ENCODE data around the gene PLOD2. TPM values are rescaled to one million over a fixed set of nuclear protein-coding genes. Genes with fewer than 3 reads are reported as not detected.

PLOD2 gene
- total and polyA plus RNA-seq, 2 experiments from 2014 or later, result 300 to 306 TPM

DNA sequence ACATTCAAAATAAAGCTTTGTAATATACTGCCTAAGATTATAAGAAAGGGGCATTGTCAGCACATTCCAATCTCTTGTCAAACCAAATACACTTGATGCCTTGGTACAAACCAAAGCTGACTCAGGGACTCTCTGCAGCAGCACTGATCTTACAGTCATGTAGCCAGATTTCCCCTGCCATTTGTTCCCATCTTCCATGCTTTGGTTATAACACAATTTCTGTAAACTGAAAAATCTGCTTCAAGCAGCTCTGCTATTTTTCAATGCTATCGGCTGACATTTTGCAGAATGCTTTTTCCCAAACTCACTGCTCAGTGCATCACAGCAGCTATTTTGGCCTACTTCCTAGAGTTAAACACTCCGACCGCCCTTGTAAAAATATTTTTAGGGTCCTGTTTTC lies 18.2 kb downstream of the PLOD2 start:
- peaks cover 55% of the 10 kb centered on the region for H3F3A ChIP-seq (ENCODE audit: insufficient read depth)
- H3K9me2 ChIP-seq (ENCODE audit: insufficient read depth), result no peaks in the 10 kb centered on the region
- no peak overlapping the region for H3K27ac ChIP-seq
- peak; percentile 60 for DNase-seq
- no peak overlapping the region for H3K9ac ChIP-seq
- no peaks in the 10 kb centered on the region for H3K9me3 ChIP-seq (ENCODE audit: low read depth)
- H3K79me2 ChIP-seq (ENCODE audit: insufficient read depth), result peaks cover 100% of the 10 kb centered on the region
- H3K4me3 ChIP-seq, result no peak overlapping the region
- H3K36me3 ChIP-seq (ENCODE audit: low read depth), result peaks cover 4% of the 10 kb centered on the region; the same call in 1 of the 2 replicates
- in situ Hi-C loops (cut with MboI), result no loop called here
- no peak overlapping the region for H3K4me2 ChIP-seq (ENCODE audit: unreplicated experiment)
- peaks cover 27% of the 10 kb centered on the region for H4K20me1 ChIP-seq (ENCODE audit: insufficient read depth)
- no peak overlapping the region for H2AFZ ChIP-seq
- no peaks in the 10 kb centered on the region for H3K27me3 ChIP-seq (replicated peaks; ENCODE audit: insufficient read depth)
- TF ChIP-seq EZH2phosphoT487 (IDR thresholded peaks at IDR 0.05; ENCODE audit: insufficient read depth, low read depth) (no peak), EZH2 (IDR thresholded peaks at IDR 0.05; ENCODE audit: insufficient read depth, poor library complexity, severe bottlenecking) (no peak)
- H3K4me1 ChIP-seq (ENCODE audit: insufficient read depth), result peaks cover 62% of the 10 kb centered on the region
- 94 to 97% methylated on average over 3 of the region's 3 CpGs for WGBS, 2 experiments (ENCODE audit: low coverage in 1 of 2, low lambda C conversion rate in 2 of 2, missing lambda C conversion rate in 2 of 2)

DNA sequence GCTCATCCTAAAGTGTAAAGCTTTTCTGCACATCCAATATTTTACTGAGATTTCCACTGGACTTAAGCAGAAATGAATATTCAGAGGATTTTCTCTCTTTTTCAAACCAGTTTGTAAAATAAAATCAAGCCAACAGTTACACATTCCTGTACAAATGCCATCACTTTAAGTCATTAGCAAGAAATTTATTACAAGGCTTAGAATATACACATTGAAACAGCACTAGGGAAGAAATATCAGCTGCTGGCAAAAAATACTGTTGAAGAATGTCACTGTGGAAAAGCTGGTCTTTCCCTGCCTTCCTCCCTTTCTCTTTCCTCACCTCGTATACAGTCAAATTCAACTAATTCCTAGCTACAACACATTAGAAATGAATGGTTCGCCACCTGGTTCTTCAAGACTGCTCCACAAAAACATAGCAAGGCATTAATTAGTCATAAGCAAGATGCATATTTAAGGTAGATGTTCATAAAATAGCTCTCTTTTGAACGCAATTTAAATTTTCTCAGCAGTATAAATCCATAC lies 21.3 kb downstream of the PLOD2 start:
- Histone ChIP-seq H2AFZ (no peak overlapping the region), H3K79me2 (ENCODE audit: insufficient read depth) (peaks cover 100% of the 10 kb centered on the region), H3K4me3 (no peak overlapping the region), H3K36me3 (ENCODE audit: low read depth) (peaks cover 7% of the 10 kb centered on the region; the same call in 1 of the 2 replicates), H3K27me3 (replicated peaks; ENCODE audit: insufficient read depth) (no peaks in the 10 kb centered on the region), H3K4me2 (ENCODE audit: unreplicated experiment) (peak overlapping the region; percentile 44), H3K4me1 (ENCODE audit: insufficient read depth) (peaks cover 58% of the 10 kb centered on the region), H3K9me3 (ENCODE audit: low read depth) (no peaks in the 10 kb centered on the region), H3K9ac (no peak overlapping the region), H3K9me2 (ENCODE audit: insufficient read depth) (no peaks in the 10 kb centered on the region), H4K20me1 (ENCODE audit: insufficient read depth) (peaks cover 18% of the 10 kb centered on the region; the same call in 1 of the 2 replicates), H3F3A (ENCODE audit: insufficient read depth) (peaks cover 63% of the 10 kb centered on the region), H3K27ac (0 out of 2 replicates have a peak overlapping the region, but pooled peaks have one; percentile 8)
- WGBS, 2 experiments (ENCODE audit: low coverage in 1 of 2, low lambda C conversion rate in 2 of 2, missing lambda C conversion rate in 2 of 2), result 67 to 73% methylated on average over 3 of the region's 3 CpGs
- in situ Hi-C loops (cut with MboI), result no loop called here
- TF ChIP-seq EZH2phosphoT487 (IDR thresholded peaks at IDR 0.05; ENCODE audit: insufficient read depth, low read depth), result no peak
- no peak for TF ChIP-seq EZH2 (IDR thresholded peaks at IDR 0.05; ENCODE audit: insufficient read depth, poor library complexity, severe bottlenecking)
- DNase-seq, result peak; percentile 14

DNA sequence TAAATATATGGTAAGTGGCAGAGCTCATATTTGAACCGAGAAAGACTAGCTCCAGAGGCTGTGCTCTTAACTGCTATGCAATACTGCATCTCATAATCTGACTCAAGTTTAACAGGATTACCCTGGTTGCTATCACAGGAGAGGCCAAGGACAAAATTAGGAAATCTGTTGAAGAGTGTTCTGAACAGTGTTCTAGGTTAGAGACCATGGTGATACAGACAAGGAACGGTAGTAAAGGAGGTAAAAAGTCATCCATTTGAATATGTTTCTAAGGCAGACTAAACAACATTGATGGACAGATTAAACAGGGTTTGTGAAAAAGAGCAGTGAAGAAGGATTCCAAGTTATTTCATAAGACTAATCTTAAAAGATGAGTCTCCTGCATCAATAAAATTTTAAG lies 22.1 kb downstream of the PLOD2 start:
- no peaks in the 10 kb centered on the region for H3K9me3 ChIP-seq (ENCODE audit: low read depth)
- H3K4me2 ChIP-seq (ENCODE audit: unreplicated experiment), result peak overlapping the region; percentile 44
- peak overlapping the region; percentile 8; the same call in 1 of the 2 replicates for H3K27ac ChIP-seq
- H3K79me2 ChIP-seq (ENCODE audit: insufficient read depth), result peaks cover 100% of the 10 kb centered on the region
- H3K9ac ChIP-seq, result no peak overlapping the region
- in situ Hi-C loops (cut with MboI), result no loop called here
- peaks cover 70% of the 10 kb centered on the region for H3F3A ChIP-seq (ENCODE audit: insufficient read depth)
- H3K4me1 ChIP-seq (ENCODE audit: insufficient read depth), result peaks cover 66% of the 10 kb centered on the region
- peak; percentile 22 for DNase-seq
- H4K20me1 ChIP-seq (ENCODE audit: insufficient read depth), result peaks cover 14% of the 10 kb centered on the region; the same call in 1 of the 2 replicates
- WGBS, 2 experiments (ENCODE audit: low coverage in 1 of 2, low lambda C conversion rate in 2 of 2, missing lambda C conversion rate in 2 of 2), result 95% methylated on average over 2 of the region's 2 CpGs
- H3K36me3 ChIP-seq (ENCODE audit: low read depth), result peaks cover 7% of the 10 kb centered on the region; the same call in 1 of the 2 replicates
- TF ChIP-seq EZH2phosphoT487 (IDR thresholded peaks at IDR 0.05; ENCODE audit: insufficient read depth, low read depth) (no peak), EZH2 (IDR thresholded peaks at IDR 0.05; ENCODE audit: insufficient read depth, poor library complexity, severe bottlenecking) (no peak)
- no peaks in the 10 kb centered on the region for H3K9me2 ChIP-seq (ENCODE audit: insufficient read depth)
- no peak overlapping the region for H2AFZ ChIP-seq
- H3K4me3 ChIP-seq, result no peak overlapping the region
- no peaks in the 10 kb centered on the region for H3K27me3 ChIP-seq (replicated peaks; ENCODE audit: insufficient read depth)

DNA sequence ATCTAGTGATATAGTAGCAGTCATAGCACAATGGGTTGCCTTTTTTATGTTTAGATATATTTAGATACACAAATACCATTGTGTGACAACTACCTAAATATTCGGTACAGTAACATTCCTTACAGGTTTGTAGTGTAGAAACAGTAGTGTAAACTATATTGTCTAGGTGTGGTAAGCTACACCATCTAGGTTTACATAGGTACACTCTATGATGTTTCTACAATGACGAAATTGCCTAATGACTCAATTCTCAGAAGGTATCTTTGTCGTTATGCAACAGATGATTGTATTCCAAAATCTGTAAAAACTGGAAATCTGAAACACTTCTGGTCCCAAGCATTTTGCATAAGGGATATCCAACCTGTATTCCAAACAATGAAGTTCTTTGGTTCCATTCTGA lies 24.3 kb downstream of the PLOD2 start:
- H3K79me2 ChIP-seq (ENCODE audit: insufficient read depth), result peaks cover 94% of the 10 kb centered on the region
- H3K36me3 ChIP-seq (ENCODE audit: low read depth), result peaks cover 7% of the 10 kb centered on the region; the same call in 1 of the 2 replicates
- peaks cover 66% of the 10 kb centered on the region for H3K4me1 ChIP-seq (ENCODE audit: insufficient read depth)
- no peaks in the 10 kb centered on the region for H3K27me3 ChIP-seq (replicated peaks; ENCODE audit: insufficient read depth)
- WGBS, 2 experiments (ENCODE audit: low coverage in 1 of 2, low lambda C conversion rate in 2 of 2, missing lambda C conversion rate in 2 of 2), result 90 to 93% methylated on average over 3 of the region's 3 CpGs
- peaks cover 80% of the 10 kb centered on the region for H3F3A ChIP-seq (ENCODE audit: insufficient read depth)
- in situ Hi-C loops (cut with MboI), result no loop called here
- no peak overlapping the region for H3K4me2 ChIP-seq (ENCODE audit: unreplicated experiment)
- H3K9me2 ChIP-seq (ENCODE audit: insufficient read depth), result no peaks in the 10 kb centered on the region
- H3K4me3 ChIP-seq, result no peak overlapping the region
- no peak for TF ChIP-seq EZH2 (IDR thresholded peaks at IDR 0.05; ENCODE audit: insufficient read depth, poor library complexity, severe bottlenecking)
- TF ChIP-seq EZH2phosphoT487 (IDR thresholded peaks at IDR 0.05; ENCODE audit: insufficient read depth, low read depth), result no peak
- H4K20me1 ChIP-seq (ENCODE audit: insufficient read depth), result peaks cover 13% of the 10 kb centered on the region; the same call in 1 of the 2 replicates
- DNase-seq, result no peak
- H3K27ac ChIP-seq, result no peak overlapping the region
- H2AFZ ChIP-seq, result no peak overlapping the region
- no peaks in the 10 kb centered on the region for H3K9me3 ChIP-seq (ENCODE audit: low read depth)
- no peak overlapping the region for H3K9ac ChIP-seq

All from GM23248 (cell line).